Breast epithelium (tissue), 4 donors: ENCODE measurements around the gene PAX7. TPM values are rescaled to one million over a fixed set of nuclear protein-coding genes. Genes with fewer than 3 reads are reported as not detected.
A peak's percentile ranks its signal among the peaks of the same experiment; 100 is the strongest.

Source experiments
- DNase-seq, 2 donors: peaks; one replicate each; pipeline ENCODE4 v3.0.0-alpha.2; 2019; ENCODE audit warnings: low spot score in 2 of 2
- H3K27ac ChIP-seq, 2 donors: fragments of 200-600 bp; sonication (generic) in 1 of 2; one replicate each; pipeline ENCODE4 v1.5.1; 2016 to 2019; ENCODE audit warnings: mild to moderate bottlenecking in 1 of 2
- H3K27me3 ChIP-seq, 2 donors: fragments of 200-600 bp; sonication (generic) in 1 of 2; one replicate each; pipeline versions ENCODE4 v1.5.1 to v1.6.0; 2017 to 2019; ENCODE audit warnings: control low read depth in 1 of 2, mild to moderate bottlenecking in 1 of 2
- H3K36me3 ChIP-seq: fragments of 200-600 bp; one replicate; pipeline ENCODE4 v1.5.1; 2019
- H3K4me1 ChIP-seq, 2 donors: fragments of 200-600 bp; sonication (generic); one replicate each; pipeline ENCODE4 v1.5.1; 2016 to 2019; ENCODE audit warnings: control low read depth in 1 of 2
- H3K4me3 ChIP-seq, 3 donors: fragments of 200-600 bp; sonication (generic); 1 replicate in 2 of 3; 2 replicates in 1 of 3; pipeline ENCODE4 v1.5.1; 2016 to 2019; ENCODE audit warnings: mild to moderate bottlenecking in 3 of 3, moderate library complexity in 2 of 3
- H3K9me3 ChIP-seq, 2 donors: fragments of 200-600 bp; sonication (generic) in 1 of 2; one replicate each; pipeline ENCODE4 v1.5.1; 2016 to 2019; ENCODE audit warnings: control low read depth in 1 of 2
- CTCF ChIP-seq, 3 donors: fragments of 450-650 bp; IDR thresholded peaks; one replicate each; pipeline ENCODE4 v1.5.1; 2016 to 2017; ENCODE audit warnings: antibody characterized with exemption in 3 of 3, mild to moderate bottlenecking in 3 of 3, moderate library complexity in 3 of 3
- POLR2A ChIP-seq: fragments of 450-650 bp; IDR thresholded peaks from one replicate; pipeline ENCODE4 v1.6.1; 2016; ENCODE audit warnings: antibody characterized with exemption, mild to moderate bottlenecking, moderate library complexity
- POLR2AphosphoS5 ChIP-seq, 3 donors: sonication (generic); formaldehyde crosslinking; IDR thresholded peaks; one replicate each; pipeline ENCODE4 v1.6.1; 2017; ENCODE audit warnings: antibody characterized with exemption in 3 of 3
- intact Hi-C: fragments of 100-400 bp; cut with DNase I; formaldehyde crosslinking; loops from one replicate; pipeline ENCODE4 v1.15.1; 2023; ENCODE audit warnings: low total_unique reads
- total RNA-seq, 3 donors: library from RNA; depleted of rRNA; stranded (reverse); fragments of >200 nt; gene quantifications; one replicate each; pipeline ENCODE4 v1.1.0, GENCODE V29; 2016

The PAX7 gene
- total RNA-seq, 3 donors from 2014 or later, result not detected

DNA sequence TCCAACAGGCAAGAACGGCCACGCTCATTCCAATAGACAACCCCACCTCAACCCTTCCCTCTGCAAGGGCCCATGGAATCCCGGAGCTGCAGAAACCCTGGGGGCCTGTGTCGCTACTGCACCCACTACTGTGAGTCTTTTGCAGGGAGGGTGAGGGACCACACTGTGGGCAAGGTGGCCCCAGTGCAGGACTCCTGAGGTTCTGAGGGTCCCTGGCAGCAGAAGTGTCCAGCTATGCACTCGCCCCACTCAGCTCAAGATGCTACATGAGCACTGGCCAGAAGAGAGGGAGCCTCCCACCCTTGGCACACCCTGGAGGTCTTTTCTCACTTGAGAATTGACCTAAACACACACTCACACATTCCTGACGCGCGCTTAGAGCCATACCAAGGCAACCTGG, 2.1 kb upstream of the PAX7 start:
- Histone ChIP-seq H3K4me1 (peaks cover 0 to 6% of the 10 kb centered on the region in 2 donors), H3K27ac (no peak overlapping the region), H3K9me3 (no peaks in the 10 kb centered on the region), H3K27me3 (peaks cover 0 to 85% of the 10 kb centered on the region in 2 donors), H3K4me3 (no peak overlapping the region), H3K36me3 (no peaks in the 10 kb centered on the region)
- intact Hi-C loops, result no loop called here
- TF ChIP-seq POLR2A, result no peak
- TF ChIP-seq CTCF (IDR thresholded peaks at IDR 0.05), result no peak
- TF ChIP-seq POLR2AphosphoS5 (IDR thresholded peaks at IDR 0.05), result no peak
- DNase-seq, result no peak

DNA sequence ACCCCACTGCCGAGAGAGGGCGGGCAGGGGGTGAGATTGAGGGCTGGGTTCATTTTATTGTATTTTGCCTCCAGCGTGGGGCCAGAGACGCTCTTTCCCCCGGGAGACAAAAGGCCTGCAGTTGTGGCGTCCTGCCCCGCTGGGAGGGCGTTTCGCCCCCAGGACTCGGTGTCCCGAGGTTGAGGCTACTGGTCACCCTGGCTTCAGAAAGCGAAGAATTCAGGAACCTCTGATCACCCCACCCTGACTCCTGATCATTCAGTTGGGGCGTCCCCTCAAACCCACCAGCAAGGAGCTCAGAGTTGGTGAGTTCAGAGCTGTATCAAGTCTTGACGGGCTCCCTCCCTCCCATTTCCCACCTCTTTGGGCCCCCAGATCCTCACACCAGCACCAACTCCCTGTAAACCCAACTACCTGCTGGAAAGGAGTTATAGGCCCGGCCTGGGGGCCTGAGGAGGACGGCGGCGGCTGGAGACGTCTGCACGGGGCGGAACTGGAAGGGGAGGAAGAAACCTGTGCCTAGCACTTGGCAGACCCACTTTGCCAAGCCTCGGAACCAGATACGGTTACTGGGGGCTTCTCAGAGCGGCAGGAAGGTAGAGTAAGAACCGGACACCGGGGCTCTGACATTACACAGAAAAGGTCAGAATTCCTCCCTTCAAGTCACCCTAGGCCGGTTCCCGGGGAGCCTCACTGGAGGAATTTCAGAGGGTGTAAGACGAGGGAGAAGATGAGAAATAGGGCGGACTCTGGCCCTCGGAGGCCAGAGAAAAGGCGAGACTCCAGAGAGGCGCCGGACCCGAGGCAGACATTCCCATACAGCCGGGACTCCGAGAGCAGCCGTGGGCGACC, 761 bp upstream of the PAX7 start:
- intact Hi-C loops, result no loop called here
- H3K4me3 ChIP-seq, result no peak overlapping the region

DNA sequence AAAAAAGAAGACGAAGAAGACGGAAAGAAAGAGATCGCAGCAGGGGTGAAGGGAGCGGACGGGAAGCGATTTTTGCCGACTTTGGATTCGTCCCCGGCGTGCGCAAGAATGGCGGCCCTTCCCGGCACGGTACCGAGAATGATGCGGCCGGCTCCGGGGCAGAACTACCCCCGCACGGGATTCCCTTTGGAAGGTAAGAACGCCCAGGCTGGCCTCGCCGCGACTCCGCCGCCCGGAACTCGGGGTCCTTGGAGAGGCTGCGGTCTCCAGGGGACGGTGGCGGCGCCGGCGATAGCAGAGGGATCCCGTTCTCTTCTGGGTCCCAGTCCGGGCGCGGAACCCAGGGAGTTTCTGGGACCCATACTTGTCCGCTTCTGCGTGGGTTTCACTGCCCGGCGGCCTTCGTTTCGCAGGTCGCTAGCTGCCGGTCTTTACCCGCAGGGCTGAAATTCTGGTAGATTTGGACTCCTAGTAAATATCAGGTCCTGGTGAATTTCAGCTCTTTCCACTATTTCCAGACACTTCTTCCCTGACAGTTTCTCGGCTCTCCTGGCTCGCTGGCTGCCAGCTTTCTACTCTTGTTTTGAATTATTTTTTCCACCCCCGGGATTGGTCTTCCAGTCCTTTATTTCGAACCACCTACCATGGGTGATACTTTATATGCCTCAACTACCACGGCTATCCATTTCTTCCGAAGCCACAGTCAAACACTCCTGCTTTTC, 1.0 kb downstream of the PAX7 start:
- no peak for DNase-seq
- intact Hi-C loops, result no loop called here
- H3K36me3 ChIP-seq, result no peaks in the 10 kb centered on the region

More for the DNA sequence above, 761 bp upstream of the PAX7 start:
- H3K36me3 ChIP-seq, result no peaks in the 10 kb centered on the region
- no peak for DNase-seq
- no peak overlapping the region for H3K27ac ChIP-seq
- peaks cover 0 to 6% of the 10 kb centered on the region in 2 donors for H3K4me1 ChIP-seq
- peaks cover 0 to 89% of the 10 kb centered on the region in 2 donors for H3K27me3 ChIP-seq
- TF ChIP-seq POLR2A (no peak), POLR2AphosphoS5 (IDR thresholded peaks at IDR 0.05) (no peak), CTCF (IDR thresholded peaks at IDR 0.05) (no peak)
- H3K9me3 ChIP-seq, result no peaks in the 10 kb centered on the region

GRCh38 chr1:18632218-18632588, 1.6 kb downstream of the PAX7 start:
- Histone ChIP-seq H3K27me3 (peaks cover 0 to 98% of the 10 kb centered on the region in 2 donors), H3K4me1 (peaks cover 0 to 6% of the 10 kb centered on the region in 2 donors), H3K27ac (no peak overlapping the region), H3K9me3 (no peaks in the 10 kb centered on the region), H3K36me3 (no peaks in the 10 kb centered on the region), H3K4me3 (no peak overlapping the region)
- no peak for DNase-seq
- TF ChIP-seq POLR2A (no peak), POLR2AphosphoS5 (IDR thresholded peaks at IDR 0.05) (no peak), CTCF (IDR thresholded peaks at IDR 0.05) (no peak)
- intact Hi-C loops, result no loop called here

More for the DNA sequence above, 1.0 kb downstream of the PAX7 start:
- Histone ChIP-seq H3K4me1 (peaks cover 0 to 6% of the 10 kb centered on the region in 2 donors), H3K27ac (no peak overlapping the region), H3K4me3 (peak overlapping the region in 1 of 3 donors; percentile 38), H3K27me3 (peaks cover 0 to 93% of the 10 kb centered on the region in 2 donors), H3K9me3 (no peaks in the 10 kb centered on the region)
- no peak for TF ChIP-seq POLR2A
- no peak for TF ChIP-seq CTCF (IDR thresholded peaks at IDR 0.05)
- no peak for TF ChIP-seq POLR2AphosphoS5 (IDR thresholded peaks at IDR 0.05)
